ENCODE measurements around the gene PANX2.

The PANX2 gene

DNA sequence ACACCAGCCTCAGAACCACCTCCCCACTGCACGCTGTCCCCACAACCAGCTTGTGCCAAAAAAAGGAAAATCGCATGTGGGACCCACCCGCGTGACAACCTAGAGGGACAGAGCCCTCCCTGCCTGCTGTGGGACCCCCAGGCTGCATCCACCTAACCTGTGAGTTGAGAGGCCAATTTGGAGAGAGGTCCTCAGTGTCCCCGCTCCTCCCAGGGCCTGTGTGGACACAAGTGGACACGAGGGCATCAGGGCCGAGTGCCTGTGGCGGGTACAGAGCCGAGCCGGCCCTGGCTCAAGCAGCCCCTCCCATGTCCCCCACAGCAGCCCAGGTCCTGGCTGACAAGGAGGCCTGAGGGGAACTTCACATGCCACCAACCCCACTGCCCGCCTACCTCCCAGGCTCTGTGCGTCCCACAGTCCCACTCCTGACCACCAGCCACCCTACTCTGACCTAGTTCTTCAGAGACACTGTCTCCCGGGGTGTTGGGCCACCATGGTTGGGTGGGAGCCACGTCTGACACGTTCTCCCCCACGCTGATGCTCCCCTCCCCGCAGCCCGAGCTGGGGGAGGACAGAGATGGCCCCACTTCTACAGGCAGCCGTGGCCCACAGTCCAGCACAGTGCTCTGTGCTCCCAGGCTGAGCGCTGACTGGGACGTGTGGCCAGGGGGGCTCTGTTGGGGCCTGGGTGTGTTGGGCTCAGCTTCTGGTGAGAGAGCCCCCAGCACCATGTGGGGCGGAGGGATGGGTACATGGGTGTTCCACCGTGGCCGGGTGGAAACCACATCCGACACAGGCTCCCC, 49.5 kb downstream of the PANX2 start:
- TF ChIP-seq, protein P1, sequence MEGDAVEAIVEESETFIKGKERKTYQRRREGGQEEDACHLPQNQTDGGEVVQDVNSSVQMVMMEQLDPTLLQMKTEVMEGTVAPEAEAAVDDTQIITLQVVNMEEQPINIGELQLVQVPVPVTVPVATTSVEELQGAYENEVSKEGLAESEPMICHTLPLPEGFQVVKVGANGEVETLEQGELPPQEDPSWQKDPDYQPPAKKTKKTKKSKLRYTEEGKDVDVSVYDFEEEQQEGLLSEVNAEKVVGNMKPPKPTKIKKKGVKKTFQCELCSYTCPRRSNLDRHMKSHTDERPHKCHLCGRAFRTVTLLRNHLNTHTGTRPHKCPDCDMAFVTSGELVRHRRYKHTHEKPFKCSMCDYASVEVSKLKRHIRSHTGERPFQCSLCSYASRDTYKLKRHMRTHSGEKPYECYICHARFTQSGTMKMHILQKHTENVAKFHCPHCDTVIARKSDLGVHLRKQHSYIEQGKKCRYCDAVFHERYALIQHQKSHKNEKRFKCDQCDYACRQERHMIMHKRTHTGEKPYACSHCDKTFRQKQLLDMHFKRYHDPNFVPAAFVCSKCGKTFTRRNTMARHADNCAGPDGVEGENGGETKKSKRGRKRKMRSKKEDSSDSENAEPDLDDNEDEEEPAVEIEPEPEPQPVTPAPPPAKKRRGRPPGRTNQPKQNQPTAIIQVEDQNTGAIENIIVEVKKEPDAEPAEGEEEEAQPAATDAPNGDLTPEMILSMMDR (IDR thresholded peaks at IDR 0.05; ENCODE audit: low read depth, low read length): no peak
- H3K4me3 ChIP-seq (ENCODE audit: low read depth, low read length): no peak overlapping the region
- peaks cover 82% of the 10 kb centered on the region for H3K36me3 ChIP-seq
- H3K27ac ChIP-seq: no peak overlapping the region
- no peaks in the 10 kb centered on the region for H3K9me3 ChIP-seq (ENCODE audit: severe bottlenecking)
- DNase-seq: no peak
- H3K27me3 ChIP-seq (ENCODE audit: insufficient read depth, low read depth, severe bottlenecking): no peaks in the 10 kb centered on the region

GRCh38 chr22:50220603-50221409, 50.3 kb downstream of the PANX2 start:
- H3K9me3 ChIP-seq (ENCODE audit: severe bottlenecking): no peaks in the 10 kb centered on the region
- no peak overlapping the region for H3K4me3 ChIP-seq (ENCODE audit: low read depth, low read length)
- no peak overlapping the region for H3K27ac ChIP-seq
- H3K27me3 ChIP-seq (ENCODE audit: insufficient read depth, low read depth, severe bottlenecking): no peaks in the 10 kb centered on the region
- peaks cover 82% of the 10 kb centered on the region for H3K36me3 ChIP-seq
- DNase-seq: no peak
- TF ChIP-seq, protein P1 (IDR thresholded peaks at IDR 0.05; ENCODE audit: low read depth, low read length): no peak

DNA sequence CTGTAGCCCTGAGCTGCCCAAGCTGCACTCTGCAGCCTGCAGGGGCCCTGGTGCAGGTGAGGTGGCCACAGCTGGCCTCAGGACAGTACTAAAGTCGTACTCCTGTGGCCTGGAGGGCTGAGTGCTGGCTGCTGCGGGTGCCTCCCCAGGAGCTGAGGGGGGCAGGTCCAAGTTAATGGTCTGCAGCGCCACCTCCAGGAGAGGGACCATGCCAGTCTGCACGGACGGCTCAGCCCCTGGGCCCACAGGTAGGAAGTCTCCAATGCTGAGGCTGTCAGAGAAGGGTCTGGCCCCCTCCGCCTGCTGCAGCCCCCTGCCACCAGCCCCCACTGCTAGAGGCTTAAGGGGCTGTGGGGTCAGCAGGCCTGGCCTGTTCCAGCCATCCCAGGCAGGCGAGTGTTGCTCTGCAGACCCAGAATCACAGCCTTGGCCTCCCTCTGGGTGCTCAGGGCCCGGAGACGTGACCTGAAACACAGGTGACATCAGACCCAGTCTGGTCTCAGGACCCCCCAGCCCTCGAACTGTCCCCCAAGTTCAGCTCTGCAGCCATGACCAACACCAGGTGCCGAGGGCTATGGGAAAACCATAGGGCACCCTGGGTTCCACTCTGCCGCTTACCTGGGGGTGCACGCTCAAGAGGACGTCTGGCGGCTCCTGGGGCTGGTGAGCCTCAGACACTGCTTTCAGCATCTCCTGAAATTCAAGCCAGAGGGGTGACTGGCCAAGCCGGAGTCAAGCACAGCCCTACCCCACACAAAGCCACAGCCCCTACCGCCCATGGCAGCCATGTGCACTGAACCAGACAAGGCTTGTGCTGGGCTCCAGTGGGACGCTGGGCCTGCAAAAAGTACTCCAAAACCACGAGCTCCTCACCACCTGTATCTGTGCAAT, 51.1 kb downstream of the PANX2 start:
- Histone ChIP-seq H3K27ac (no peak overlapping the region), H3K9me3 (ENCODE audit: severe bottlenecking) (no peaks in the 10 kb centered on the region), H3K27me3 (ENCODE audit: insufficient read depth, low read depth, severe bottlenecking) (no peaks in the 10 kb centered on the region), H3K36me3 (peaks cover 77% of the 10 kb centered on the region), H3K4me3 (ENCODE audit: low read depth, low read length) (no peak overlapping the region)
- TF ChIP-seq, protein P1 (IDR thresholded peaks at IDR 0.05; ENCODE audit: low read depth, low read length): peak; percentile 29; the same call in 1 of the 2 replicates
- no peak for DNase-seq

GRCh38 chr22:50222508-50222907, 52.0 kb downstream of the PANX2 start:
- no peak for DNase-seq
- Histone ChIP-seq H3K9me3 (ENCODE audit: severe bottlenecking) (no peaks in the 10 kb centered on the region), H3K36me3 (peaks cover 68% of the 10 kb centered on the region), H3K27me3 (ENCODE audit: insufficient read depth, low read depth, severe bottlenecking) (no peaks in the 10 kb centered on the region), H3K4me3 (ENCODE audit: low read depth, low read length) (no peak overlapping the region), H3K27ac (no peak overlapping the region)
- TF ChIP-seq, protein P1 (IDR thresholded peaks at IDR 0.05; ENCODE audit: low read depth, low read length): no peak

DNA sequence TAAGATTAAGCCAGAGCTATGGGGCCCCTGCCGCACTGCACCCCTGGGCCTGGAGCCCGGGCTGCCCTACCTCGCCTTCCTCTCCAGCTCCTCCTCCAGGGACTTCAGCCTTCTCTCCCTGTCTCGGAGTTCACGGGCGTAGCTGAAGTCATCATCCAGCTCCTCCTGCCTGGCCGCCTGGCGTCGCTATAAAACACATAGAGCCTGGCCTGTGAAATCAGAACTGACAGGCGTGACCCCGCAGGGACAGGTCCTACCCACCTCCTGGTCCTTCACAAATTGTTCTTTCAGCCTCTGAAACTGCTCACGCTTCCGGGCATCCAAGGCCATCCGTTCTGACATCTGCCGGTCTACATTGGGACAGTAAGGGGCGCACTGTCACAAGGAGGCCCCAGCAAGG, 53.5 kb downstream of the PANX2 start:
- TF ChIP-seq, protein P1 (IDR thresholded peaks at IDR 0.05; ENCODE audit: low read depth, low read length): no peak
- no peaks in the 10 kb centered on the region for H3K9me3 ChIP-seq (ENCODE audit: severe bottlenecking)
- H3K27ac ChIP-seq: no peak overlapping the region
- peaks cover 53% of the 10 kb centered on the region for H3K36me3 ChIP-seq
- H3K4me3 ChIP-seq (ENCODE audit: low read depth, low read length): no peak overlapping the region
- DNase-seq: no peak
- H3K27me3 ChIP-seq (ENCODE audit: insufficient read depth, low read depth, severe bottlenecking): no peaks in the 10 kb centered on the region

Measured in WERI-Rb-1 (cell line).